ENCODE results near the gene TUSC2.
A peak's percentile ranks its signal among the peaks of the same experiment; 100 is the strongest.

Gene TUSC2

DNA sequence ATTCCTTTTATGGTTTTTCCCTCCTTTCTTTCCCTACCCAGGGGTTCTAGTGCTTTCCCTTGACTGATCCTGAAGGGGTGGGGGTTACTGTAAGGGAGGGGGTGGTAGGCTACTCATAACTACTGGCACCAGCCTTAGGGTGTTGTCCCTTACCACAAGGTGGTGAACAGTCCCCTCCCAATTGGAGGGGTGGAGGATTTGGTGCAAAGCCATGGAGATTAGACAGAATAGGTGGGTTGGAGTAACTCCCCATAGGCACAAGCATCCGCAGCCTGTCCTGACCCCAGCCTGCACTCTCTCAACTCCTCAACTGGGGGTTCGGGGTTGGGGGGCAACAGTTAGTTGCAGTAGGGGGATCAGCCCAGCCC lies 2.9 kb downstream of the TUSC2 start:
- Histone ChIP-seq H3K4me3 (ENCODE audit: low read length) (no peak overlapping the region), H3K36me3 (replicated peaks; ENCODE audit: insufficient read depth, low read length) (no peaks in the 10 kb centered on the region), H3F3A (ENCODE audit: insufficient read depth, low read length) (peaks cover 12% of the 10 kb centered on the region; the same call in 1 of the 2 replicates), H3K27me3 (replicated peaks; ENCODE audit: insufficient read depth, low read length) (no peaks in the 10 kb centered on the region), H3K9me3 (replicated peaks; ENCODE audit: insufficient read depth, low read length) (no peaks in the 10 kb centered on the region), H3K9me2 (replicated peaks; ENCODE audit: insufficient read depth, low read length) (no peaks in the 10 kb centered on the region), H2AFZ (ENCODE audit: low read length) (no peak overlapping the region), H4K20me1 (ENCODE audit: insufficient read depth, low read length) (no peaks in the 10 kb centered on the region), H3K27ac (ENCODE audit: low read length) (no peak overlapping the region), H3K4me1 (ENCODE audit: low read length) (0 out of 2 replicates have a peak, but pooled peaks cover 7% of the 10 kb centered on the region), H3K79me2 (ENCODE audit: low read length) (peaks cover 30% of the 10 kb centered on the region), H3K9ac (ENCODE audit: low read length) (no peak overlapping the region), H3K4me2 (ENCODE audit: low read depth, low read length) (no peak overlapping the region)
- TF ChIP-seq EZH2phosphoT487 (IDR thresholded peaks at IDR 0.05; ENCODE audit: low read length) (no peak), EZH2 (optimal IDR thresholded peaks at IDR 0.05; ENCODE audit: low read depth, low read length) (no peak)
- TF ChIP-seq, protein P1, sequence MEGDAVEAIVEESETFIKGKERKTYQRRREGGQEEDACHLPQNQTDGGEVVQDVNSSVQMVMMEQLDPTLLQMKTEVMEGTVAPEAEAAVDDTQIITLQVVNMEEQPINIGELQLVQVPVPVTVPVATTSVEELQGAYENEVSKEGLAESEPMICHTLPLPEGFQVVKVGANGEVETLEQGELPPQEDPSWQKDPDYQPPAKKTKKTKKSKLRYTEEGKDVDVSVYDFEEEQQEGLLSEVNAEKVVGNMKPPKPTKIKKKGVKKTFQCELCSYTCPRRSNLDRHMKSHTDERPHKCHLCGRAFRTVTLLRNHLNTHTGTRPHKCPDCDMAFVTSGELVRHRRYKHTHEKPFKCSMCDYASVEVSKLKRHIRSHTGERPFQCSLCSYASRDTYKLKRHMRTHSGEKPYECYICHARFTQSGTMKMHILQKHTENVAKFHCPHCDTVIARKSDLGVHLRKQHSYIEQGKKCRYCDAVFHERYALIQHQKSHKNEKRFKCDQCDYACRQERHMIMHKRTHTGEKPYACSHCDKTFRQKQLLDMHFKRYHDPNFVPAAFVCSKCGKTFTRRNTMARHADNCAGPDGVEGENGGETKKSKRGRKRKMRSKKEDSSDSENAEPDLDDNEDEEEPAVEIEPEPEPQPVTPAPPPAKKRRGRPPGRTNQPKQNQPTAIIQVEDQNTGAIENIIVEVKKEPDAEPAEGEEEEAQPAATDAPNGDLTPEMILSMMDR (IDR thresholded peaks at IDR 0.05; ENCODE audit: low read length): no peak
- no peak for DNase-seq

DNA sequence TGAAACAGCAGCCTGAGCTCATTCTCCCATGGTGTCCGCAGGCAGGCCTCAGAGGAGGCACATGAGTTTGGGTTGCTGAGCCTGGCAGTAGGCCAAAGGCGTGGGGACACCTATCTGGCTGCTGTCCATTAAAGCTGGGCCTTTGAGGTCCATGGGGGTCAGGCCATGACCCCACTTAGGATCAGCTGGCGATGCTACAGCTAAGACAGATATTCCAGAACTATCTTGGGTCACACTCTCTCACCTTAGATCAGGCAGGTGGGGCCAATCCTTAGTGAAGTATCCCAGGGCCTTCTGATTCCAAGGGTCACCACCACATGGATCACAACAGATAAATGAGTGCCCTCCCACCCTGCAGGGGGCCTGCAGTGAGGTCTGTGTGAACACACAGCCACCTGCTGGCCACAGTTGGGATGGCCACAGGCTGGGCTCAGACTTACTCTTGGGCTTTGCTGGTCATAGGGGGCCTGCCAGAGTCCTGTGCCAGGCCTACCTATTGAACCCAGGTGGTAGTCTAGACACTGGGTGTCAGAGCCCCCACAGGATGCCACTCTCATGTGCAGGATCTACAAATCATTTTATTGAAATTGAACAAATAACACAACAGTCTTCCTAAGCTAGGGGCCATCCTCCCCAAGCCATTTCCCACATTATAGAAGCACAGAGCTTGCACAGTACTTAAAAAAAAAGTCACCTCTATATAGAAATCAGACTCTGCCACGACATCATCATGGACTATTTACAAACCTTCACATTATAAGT lies 3.5 kb downstream of the TUSC2 start:
- Histone ChIP-seq H2AFZ (ENCODE audit: low read length) (no peak overlapping the region), H3K36me3 (replicated peaks; ENCODE audit: insufficient read depth, low read length) (no peaks in the 10 kb centered on the region), H3K9ac (ENCODE audit: low read length) (no peak overlapping the region), H4K20me1 (ENCODE audit: insufficient read depth, low read length) (no peaks in the 10 kb centered on the region), H3K4me3 (ENCODE audit: low read length) (no peak overlapping the region), H3K9me3 (replicated peaks; ENCODE audit: insufficient read depth, low read length) (no peaks in the 10 kb centered on the region), H3K4me1 (ENCODE audit: low read length) (0 out of 2 replicates have a peak, but pooled peaks cover 7% of the 10 kb centered on the region), H3K9me2 (replicated peaks; ENCODE audit: insufficient read depth, low read length) (no peaks in the 10 kb centered on the region), H3K79me2 (ENCODE audit: low read length) (peaks cover 36% of the 10 kb centered on the region), H3K27me3 (replicated peaks; ENCODE audit: insufficient read depth, low read length) (no peaks in the 10 kb centered on the region), H3K4me2 (ENCODE audit: low read depth, low read length) (no peak overlapping the region), H3F3A (ENCODE audit: insufficient read depth, low read length) (peaks cover 9% of the 10 kb centered on the region; the same call in 1 of the 2 replicates), H3K27ac (ENCODE audit: low read length) (no peak overlapping the region)
- TF ChIP-seq, protein P1 (IDR thresholded peaks at IDR 0.05; ENCODE audit: low read length): peak; percentile 82
- TF ChIP-seq EZH2 (optimal IDR thresholded peaks at IDR 0.05; ENCODE audit: low read depth, low read length): no peak
- peak; percentile 47 for DNase-seq

DNA sequence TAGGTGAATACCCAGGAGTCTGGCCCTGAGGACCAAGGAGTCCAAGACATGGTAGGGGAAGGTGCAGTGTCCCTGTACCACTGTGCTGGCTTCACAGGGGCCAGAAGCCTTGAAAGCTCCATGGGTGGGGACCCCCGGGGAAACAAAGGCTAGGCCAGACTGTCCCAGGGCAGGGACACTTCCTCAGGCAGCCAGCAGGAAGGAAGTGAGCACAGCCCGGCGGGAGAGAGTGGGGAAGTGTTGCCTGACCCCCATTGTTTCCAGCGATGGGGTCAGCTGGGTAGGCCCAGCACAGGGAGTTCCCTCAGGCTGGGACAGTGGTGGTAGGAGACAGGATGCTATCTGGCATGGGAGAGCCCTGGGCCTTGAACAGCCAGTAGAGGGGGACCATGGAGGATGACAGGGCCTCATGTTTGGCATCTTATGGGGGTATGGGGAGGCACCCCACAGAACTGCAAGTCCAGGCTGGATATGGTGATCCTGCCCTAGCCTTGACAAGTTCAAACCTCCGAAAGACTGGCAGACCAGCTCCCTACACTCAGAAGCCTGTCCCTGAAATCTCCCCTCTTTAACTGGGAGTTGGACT lies 4.3 kb downstream of the TUSC2 start:
- H3K79me2 ChIP-seq (ENCODE audit: low read length): peaks cover 37% of the 10 kb centered on the region
- peaks cover 5% of the 10 kb centered on the region; the same call in 1 of the 2 replicates for H3F3A ChIP-seq (ENCODE audit: insufficient read depth, low read length)
- H3K4me3 ChIP-seq (ENCODE audit: low read length): no peak overlapping the region
- no peak overlapping the region for H3K27ac ChIP-seq (ENCODE audit: low read length)
- TF ChIP-seq, protein P1 (IDR thresholded peaks at IDR 0.05; ENCODE audit: low read length): no peak
- TF ChIP-seq EZH2 (optimal IDR thresholded peaks at IDR 0.05; ENCODE audit: low read depth, low read length) (no peak), EZH2phosphoT487 (IDR thresholded peaks at IDR 0.05; ENCODE audit: low read length) (no peak)
- H3K36me3 ChIP-seq (replicated peaks; ENCODE audit: insufficient read depth, low read length): no peaks in the 10 kb centered on the region
- no peaks in the 10 kb centered on the region for H3K9me3 ChIP-seq (replicated peaks; ENCODE audit: insufficient read depth, low read length)
- 0 out of 2 replicates have a peak, but pooled peaks cover 7% of the 10 kb centered on the region for H3K4me1 ChIP-seq (ENCODE audit: low read length)
- H3K4me2 ChIP-seq (ENCODE audit: low read depth, low read length): no peak overlapping the region
- H2AFZ ChIP-seq (ENCODE audit: low read length): no peak overlapping the region
- H3K9me2 ChIP-seq (replicated peaks; ENCODE audit: insufficient read depth, low read length): no peaks in the 10 kb centered on the region
- H3K27me3 ChIP-seq (replicated peaks; ENCODE audit: insufficient read depth, low read length): no peaks in the 10 kb centered on the region
- no peak for DNase-seq
- no peaks in the 10 kb centered on the region for H4K20me1 ChIP-seq (ENCODE audit: insufficient read depth, low read length)
- no peak overlapping the region for H3K9ac ChIP-seq (ENCODE audit: low read length)

Measured in MM.1S (cell line).